PFSK-1 (cell line): Measurements from ENCODE around the gene PDF.

ENCODE experiments used
- FOXP2 ChIP-seq: optimal IDR thresholded peaks from 2 replicates; pipeline ENCODE3; 2011; ENCODE audit warnings: borderline replicate concordance, control low read depth, inconsistent platforms; ENCODE audit not compliant: insufficient read depth; ENCODE audit errors: extremely low read length, extremely low read depth
- POLR2AphosphoS5 ChIP-seq: IDR thresholded peaks from 2 replicates; pipeline ENCODE4 v1.6.1; 2012; ENCODE audit warnings: low read depth, mild to moderate bottlenecking, control low read depth, low read length, moderate library complexity
- SIN3A ChIP-seq: IDR thresholded peaks from 2 replicates; pipeline ENCODE4 v1.6.1; 2012; ENCODE audit warnings: mild to moderate bottlenecking, low read length, moderate library complexity, borderline replicate concordance; ENCODE audit not compliant: insufficient read depth

DNA sequence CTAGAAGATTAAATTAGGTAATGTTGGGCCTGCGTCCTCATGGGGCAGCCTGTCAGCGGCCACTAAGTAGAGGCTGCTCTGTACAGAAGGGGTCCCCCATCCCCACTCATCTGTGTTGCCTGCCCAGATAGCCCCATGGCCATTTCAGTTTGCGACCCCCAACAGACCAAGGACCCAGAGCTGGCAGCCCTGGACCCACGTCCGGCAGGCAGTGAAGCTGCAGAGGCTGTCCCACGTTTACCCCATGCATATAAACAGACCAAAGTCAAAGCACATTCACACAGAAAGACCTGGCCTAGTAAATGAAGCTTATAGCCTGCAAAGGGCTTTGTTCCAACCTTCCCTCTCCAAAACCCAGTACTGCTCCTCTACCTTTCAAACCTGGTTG, 4.6 kb downstream of the PDF start:
- TF ChIP-seq FOXP2 (no peak), POLR2AphosphoS5 (no peak), SIN3A (no peak)
